GM06990 (cell line): ENCODE results near the gene ABCA1.

Source experiments
- DNase-seq: peaks from one replicate; pipeline ENCODE4 v3.0.0-alpha.2; 2011; ENCODE audit not compliant: insufficient read length; ENCODE audit errors: extremely low read depth
- H3K27me3 ChIP-seq: replicated peaks from 2 replicates; pipeline ENCODE4 v1.6.0; 2011; ENCODE audit warnings: low read length; ENCODE audit not compliant: control insufficient read depth, insufficient read depth
- H3K36me3 ChIP-seq: 2 replicates; pipeline ENCODE4 v1.5.1; 2011; ENCODE audit warnings: low read length; ENCODE audit not compliant: control insufficient read depth, insufficient read depth
- H3K4me3 ChIP-seq: replicated peaks from 2 replicates; pipeline ENCODE4 v1.5.1; 2011; ENCODE audit warnings: low read depth, mild to moderate bottlenecking, control low read depth, low read length
- TF ChIP-seq, protein P1 (sequence below): IDR thresholded peaks from 2 replicates; pipeline ENCODE4 v1.5.1; 2011; ENCODE audit warnings: low read length, control low read depth, mild to moderate bottlenecking, inconsistent platforms; ENCODE audit not compliant: insufficient read depth, poor library complexity, severe bottlenecking

Gene ABCA1

DNA sequence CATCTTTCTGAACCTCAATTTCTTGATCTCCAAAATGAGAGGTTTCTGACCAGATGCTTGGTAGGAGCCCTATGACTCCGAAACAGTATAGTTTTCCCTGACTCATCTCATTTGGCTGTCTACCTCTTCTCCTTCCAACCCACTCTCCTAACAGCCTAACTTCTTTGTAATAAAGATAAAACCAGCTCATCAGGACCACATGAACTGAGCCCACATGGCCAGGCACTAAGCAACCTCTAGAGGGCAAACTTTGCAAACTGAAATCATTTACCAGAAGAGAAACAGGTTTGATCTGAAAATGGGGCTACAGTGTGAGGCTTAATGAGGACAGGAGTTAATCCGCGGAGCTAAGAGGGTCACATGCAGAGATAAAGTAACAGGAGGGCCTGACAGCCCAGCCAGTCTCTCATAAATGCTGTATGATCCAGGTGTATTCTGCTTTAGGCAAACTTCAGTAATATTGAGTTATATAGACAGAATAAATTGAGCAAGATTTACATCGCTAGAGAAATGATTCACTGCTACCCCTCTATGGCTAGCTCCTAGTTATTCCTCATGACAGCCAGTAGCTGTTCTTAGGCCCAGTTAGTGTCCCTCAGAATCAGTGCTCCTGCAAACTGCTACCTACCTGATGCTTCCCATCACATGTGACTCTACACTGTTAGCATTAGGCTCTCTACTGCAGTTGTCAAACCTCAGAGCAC, 64.6 kb downstream of the ABCA1 start:
- Histone ChIP-seq H3K36me3 (no peaks in the 10 kb centered on the region), H3K27me3 (no peaks in the 10 kb centered on the region; the same call in 1 of the 2 replicates), H3K4me3 (no peak overlapping the region)
- TF ChIP-seq, protein P1, sequence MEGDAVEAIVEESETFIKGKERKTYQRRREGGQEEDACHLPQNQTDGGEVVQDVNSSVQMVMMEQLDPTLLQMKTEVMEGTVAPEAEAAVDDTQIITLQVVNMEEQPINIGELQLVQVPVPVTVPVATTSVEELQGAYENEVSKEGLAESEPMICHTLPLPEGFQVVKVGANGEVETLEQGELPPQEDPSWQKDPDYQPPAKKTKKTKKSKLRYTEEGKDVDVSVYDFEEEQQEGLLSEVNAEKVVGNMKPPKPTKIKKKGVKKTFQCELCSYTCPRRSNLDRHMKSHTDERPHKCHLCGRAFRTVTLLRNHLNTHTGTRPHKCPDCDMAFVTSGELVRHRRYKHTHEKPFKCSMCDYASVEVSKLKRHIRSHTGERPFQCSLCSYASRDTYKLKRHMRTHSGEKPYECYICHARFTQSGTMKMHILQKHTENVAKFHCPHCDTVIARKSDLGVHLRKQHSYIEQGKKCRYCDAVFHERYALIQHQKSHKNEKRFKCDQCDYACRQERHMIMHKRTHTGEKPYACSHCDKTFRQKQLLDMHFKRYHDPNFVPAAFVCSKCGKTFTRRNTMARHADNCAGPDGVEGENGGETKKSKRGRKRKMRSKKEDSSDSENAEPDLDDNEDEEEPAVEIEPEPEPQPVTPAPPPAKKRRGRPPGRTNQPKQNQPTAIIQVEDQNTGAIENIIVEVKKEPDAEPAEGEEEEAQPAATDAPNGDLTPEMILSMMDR: peak; percentile 85
- peak; percentile 6 for DNase-seq

DNA sequence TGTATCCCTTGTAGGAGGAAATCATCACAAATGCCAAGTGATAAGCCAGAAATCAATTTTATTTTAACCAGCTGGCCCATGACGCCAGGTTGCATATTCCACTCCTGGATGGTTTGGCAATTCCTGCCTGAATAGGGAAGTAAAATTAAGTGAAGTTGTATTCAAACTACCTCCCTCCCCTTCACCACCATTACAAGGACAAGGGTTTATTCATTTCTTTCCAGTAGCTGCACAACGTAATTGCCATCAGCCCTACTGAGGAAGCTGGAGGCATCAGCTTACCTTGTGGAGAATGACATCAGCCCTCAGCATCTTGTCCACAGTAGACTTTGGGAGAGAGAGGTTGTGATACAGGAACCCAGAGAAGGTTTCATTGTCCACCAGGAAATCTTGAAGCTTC, 66.6 kb downstream of the ABCA1 start:
- TF ChIP-seq, protein P1: no peak
- H3K36me3 ChIP-seq: no peaks in the 10 kb centered on the region
- H3K27me3 ChIP-seq: no peaks in the 10 kb centered on the region; the same call in 1 of the 2 replicates
- no peak for DNase-seq
- no peak overlapping the region for H3K4me3 ChIP-seq

DNA sequence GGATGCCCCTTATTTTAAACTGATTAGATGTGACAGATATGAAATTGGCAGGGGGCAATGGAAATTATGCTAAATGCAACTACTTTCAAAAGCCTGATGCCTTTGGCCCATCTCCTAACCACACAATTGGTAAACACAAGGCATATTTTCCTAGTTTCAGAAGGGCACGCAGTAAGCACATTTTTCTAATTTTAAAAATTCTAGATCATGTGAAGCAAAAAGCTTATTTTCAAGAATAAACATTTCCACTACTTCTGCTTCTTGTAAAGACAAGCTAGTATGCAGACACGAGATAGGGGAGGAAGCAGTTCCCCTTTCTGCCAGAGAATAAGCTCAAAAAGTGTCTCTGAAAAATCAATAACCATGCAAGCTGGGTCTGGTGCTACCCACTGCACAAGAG, 67.7 kb downstream of the ABCA1 start:
- TF ChIP-seq, protein P1: no peak
- no peaks in the 10 kb centered on the region for H3K36me3 ChIP-seq
- H3K4me3 ChIP-seq: no peak overlapping the region
- H3K27me3 ChIP-seq: no peaks in the 10 kb centered on the region; the same call in 1 of the 2 replicates
- DNase-seq: peak; percentile 15

DNA sequence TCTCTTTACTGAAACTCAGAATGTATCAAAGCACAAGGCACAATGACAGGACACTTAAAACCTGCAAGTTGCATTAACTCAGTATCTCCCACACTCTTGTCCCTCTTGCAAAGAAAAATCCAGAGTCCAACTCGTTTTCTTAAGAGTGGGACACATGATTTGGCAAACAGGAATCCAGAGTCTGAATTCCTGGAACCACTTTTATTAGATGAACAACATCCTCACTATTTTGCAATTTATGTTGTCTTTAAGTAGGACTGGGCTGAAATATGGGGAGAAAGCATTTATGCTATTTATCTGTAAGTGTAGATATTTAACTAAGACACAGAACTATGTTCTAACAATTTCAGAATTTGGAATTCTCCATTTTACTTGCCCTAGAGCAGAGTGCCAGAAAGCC, 69.1 kb downstream of the ABCA1 start:
- no peaks in the 10 kb centered on the region for H3K36me3 ChIP-seq
- H3K27me3 ChIP-seq: no peaks in the 10 kb centered on the region
- TF ChIP-seq, protein P1: no peak
- H3K4me3 ChIP-seq: no peak overlapping the region
- no peak for DNase-seq

DNA sequence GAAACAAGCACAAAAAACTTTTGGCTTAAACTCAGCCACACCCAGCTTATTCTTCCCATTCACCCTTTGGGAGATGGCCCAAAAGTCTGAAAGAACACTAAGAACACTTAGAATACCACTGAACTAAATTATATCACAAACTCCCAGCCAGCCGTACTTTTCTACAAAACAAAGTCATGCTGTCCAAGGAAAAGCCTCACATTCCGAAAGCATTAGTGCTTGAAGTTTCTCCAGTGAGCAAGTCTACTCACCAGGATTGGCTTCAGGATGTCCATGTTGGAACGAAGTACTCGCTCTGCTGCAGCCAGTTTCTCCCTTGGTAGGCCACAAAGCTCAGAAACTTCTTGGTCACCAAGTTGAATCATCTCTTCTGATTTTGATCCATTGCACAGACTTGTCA, 69.7 kb downstream of the ABCA1 start:
- no peak for DNase-seq
- Histone ChIP-seq H3K36me3 (no peaks in the 10 kb centered on the region), H3K27me3 (no peaks in the 10 kb centered on the region), H3K4me3 (no peak overlapping the region)
- TF ChIP-seq, protein P1: no peak
